D721Med (cell line): ENCODE data around the gene MXRA7.

ENCODE experiments used
- DNase-seq: peaks from one replicate; pipeline ENCODE4 v3.0.0; 2011; ENCODE audit warnings: low spot score; ENCODE audit not compliant: insufficient read length
- FAIRE-seq: peaks from 2 replicates; lab custom pipeline; 2011; peaks lifted over from hg19 to GRCh38; lab: Jason Lieb, UNC
- TF ChIP-seq, protein P1 (sequence below): IDR thresholded peaks from 2 replicates; pipeline ENCODE4 v1.5.1; 2012; ENCODE audit warnings: mild to moderate bottlenecking, control low read depth; ENCODE audit not compliant: insufficient read depth; ENCODE audit errors: missing control alignments

The MXRA7 gene

DNA sequence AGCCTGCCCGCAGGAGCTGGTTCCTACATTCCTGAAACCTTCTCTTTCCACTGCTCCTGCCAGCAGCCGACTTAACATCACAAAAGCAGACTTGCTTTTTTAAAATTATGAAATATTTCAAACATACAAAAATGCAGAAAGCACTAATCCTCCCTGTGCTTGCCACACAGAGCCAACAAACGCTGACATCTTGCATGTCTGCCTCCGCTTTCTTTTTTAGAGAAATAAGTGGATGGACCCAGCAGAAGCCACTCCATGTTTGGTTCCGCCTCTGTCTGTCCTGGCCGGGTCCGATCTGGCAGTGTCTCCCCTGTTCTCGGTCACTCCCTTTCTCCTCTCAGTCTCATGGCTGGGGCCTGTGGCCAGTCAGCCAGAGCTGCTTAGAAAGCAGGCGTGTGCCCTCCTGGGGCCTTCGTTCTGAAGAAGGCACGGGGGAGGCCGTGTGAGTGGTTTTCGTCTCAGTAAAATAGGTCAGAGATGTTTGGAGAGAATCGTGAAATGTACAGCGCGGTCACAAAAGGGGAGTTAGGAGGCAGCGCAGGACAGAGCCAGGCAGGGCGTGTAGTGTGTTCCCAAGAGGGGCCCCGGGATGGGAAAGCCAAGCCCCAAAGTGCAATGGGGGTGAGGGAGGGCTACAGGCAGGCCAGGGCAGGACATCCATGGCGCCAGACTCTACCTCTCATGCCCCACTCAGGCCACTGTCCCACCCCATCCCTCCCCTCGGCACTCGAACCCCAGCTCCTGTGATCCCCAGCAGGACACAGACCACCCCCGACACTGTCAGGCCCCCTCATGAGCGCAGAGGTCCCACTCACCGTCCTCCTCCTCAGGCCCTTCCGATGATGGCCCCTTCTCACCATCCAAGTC, 23.2 kb downstream of the MXRA7 start:
- DNase-seq (no peak), FAIRE-seq (no peak)
- TF ChIP-seq, protein P1, sequence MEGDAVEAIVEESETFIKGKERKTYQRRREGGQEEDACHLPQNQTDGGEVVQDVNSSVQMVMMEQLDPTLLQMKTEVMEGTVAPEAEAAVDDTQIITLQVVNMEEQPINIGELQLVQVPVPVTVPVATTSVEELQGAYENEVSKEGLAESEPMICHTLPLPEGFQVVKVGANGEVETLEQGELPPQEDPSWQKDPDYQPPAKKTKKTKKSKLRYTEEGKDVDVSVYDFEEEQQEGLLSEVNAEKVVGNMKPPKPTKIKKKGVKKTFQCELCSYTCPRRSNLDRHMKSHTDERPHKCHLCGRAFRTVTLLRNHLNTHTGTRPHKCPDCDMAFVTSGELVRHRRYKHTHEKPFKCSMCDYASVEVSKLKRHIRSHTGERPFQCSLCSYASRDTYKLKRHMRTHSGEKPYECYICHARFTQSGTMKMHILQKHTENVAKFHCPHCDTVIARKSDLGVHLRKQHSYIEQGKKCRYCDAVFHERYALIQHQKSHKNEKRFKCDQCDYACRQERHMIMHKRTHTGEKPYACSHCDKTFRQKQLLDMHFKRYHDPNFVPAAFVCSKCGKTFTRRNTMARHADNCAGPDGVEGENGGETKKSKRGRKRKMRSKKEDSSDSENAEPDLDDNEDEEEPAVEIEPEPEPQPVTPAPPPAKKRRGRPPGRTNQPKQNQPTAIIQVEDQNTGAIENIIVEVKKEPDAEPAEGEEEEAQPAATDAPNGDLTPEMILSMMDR = no peak

DNA sequence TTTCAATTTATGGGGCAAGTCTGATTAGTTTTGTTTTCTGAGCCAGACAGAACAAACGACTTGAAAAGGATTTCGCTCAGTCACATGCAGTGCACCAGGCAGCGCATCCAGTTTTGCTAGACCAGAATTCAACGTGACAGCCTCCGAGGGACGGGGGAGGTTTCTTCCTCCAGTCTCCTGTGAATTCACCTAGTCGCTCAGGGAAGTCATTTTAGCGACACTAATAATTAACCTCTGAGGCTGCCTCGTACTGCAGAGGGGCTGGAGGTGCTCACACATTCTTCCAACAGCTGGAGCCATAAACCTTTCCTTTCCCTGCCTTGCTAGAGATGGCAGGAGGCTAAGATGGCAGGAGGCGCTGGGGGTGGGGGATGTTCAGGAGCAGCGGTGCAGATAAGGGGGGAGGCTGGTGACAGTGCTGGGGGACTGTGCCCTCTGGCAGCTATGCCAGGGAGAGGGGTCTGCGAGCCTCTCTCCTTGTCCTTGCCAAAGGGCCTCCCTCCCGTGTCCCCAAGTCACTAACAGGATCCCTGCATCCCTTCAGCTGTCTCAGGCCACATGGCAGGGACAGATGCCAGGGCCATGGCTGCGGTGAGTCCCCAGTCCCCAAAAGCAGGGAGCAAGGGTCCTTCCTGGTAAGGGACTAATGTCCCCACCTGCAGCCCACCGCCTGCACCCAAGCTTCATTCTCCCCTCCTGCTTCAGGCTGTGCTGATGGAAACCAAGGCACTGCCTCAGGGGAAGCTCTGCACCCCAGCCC, 24.0 kb downstream of the MXRA7 start:
- FAIRE-seq (no peak), DNase-seq (no peak)
- TF ChIP-seq, protein P1 = no peak

DNA sequence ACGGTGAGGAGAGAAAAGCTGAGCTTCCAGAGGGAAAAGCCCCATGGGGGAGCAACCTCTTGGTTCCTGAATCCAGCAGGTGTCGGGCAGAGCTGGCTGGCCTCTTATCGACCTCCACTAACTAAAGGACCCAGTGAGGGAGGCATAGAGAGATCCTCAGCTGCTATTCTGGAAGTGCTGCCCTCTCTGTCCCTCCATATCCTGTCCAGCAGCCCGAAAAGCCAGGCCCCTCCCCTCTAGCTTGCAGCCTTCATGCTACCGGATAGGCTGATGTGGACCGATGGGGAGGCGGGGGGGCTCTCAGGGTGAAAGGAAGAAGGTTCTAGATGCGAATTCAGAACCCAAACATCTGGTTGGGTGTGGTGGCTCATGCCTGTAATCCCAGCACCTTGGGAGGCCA, 24.9 kb downstream of the MXRA7 start:
- TF ChIP-seq, protein P1 = no peak
- FAIRE-seq = no peak
- DNase-seq = no peak

DNA sequence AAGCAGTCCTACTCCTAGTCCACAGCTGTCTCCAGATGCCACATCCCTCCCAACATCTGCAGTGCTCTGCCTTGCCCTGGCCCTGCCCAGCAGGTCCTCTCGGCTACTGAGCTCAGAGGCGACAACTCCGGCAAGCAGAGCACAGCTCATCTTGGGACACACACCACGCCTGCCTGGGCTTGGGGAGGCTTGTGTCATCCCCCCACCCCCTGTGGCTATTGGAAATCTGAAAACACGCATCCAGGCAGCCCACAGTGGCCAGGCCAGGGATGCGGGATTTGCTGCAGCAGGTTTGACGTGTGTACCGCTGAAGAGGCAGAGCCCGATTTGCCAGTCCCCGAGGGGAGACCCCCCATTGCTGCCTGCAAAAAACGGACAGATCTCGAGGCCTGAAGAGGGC, 25.4 kb downstream of the MXRA7 start:
- TF ChIP-seq, protein P1 = no peak
- DNase-seq (no peak), FAIRE-seq (no peak)

DNA sequence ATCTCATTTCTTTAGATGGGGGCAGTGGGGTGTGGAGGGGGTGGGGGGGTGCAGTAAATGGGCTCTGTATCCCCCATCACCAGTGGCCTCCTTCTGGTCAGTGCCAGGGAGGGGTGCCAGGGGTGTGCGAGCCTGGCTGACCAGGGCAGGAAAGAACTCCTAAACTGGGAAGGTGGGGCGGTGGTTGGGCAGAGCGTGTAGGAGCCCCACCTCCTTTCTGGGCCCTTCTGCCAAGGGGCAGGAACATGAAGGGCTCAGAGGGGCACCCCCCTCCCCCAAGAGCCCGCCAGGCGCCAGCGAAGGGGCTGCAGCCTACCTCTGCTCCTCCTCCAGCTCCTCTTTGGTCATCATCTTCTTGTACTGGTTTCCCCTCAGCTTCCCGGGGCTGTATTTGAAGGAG, 26.0 kb downstream of the MXRA7 start:
- FAIRE-seq (no peak), DNase-seq (no peak)
- TF ChIP-seq, protein P1 = no peak

DNA sequence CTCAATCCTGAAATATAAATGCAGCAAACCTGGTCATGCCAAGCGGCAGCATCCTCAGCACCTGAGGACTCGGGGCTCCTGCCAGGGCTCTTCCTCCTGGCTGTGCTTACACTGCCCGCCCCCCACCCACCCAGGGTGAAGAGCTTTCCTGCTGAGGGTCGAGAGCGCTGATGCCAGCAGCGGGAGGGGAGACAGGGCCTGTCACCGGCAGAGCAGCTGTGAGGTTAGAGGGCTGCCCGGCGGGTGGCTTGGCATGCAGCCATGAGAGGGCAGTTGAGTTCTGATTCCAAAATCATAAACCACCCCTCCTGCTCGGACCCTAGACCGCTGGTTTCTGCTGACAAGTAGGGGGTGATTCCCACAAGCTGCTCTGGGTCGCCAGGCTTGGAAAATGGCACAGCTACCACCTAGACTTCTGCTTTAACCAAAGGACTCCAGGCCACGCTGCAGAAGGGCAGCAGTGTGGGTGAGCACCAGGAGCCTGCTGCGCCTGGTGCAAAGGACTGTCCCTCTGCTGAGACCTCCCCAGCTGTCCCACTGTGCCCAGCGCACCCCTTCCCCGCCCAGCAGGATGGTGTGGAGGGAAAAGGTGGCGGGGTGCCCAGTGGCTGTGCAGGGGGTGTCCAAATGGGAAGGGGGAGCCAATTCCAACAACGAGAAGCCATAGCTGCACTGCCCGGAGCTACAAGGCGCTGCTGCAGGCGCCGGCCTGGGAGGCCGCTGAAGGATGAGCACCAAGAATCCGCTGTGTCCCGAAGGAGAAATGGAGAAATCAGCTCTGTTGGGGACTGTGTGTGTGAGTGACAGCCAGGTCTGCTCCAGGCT, 26.6 kb downstream of the MXRA7 start:
- DNase-seq = no peak
- no peak for FAIRE-seq
- TF ChIP-seq, protein P1 = no peak
